Measurements from ENCODE around the gene MAP4.
"Not testable (repeated sequence)": the region's sequence is repeated elsewhere in the genome, so short reads cannot be mapped to it uniquely, and the experiment has no call there.

The MAP4 gene

GRCh38 chr3:47836986-47837385 lies 179.2 kb downstream of the MAP4 start:
- H3K79me2 ChIP-seq (ENCODE audit: insufficient read depth, low read length) = no peaks in the 10 kb centered on the region; the same call in 1 of the 2 replicates
- TF ChIP-seq CTCF (conservative IDR thresholded peaks at IDR 0.05; ENCODE audit: low read length) = no peak
- no peak for TF ChIP-seq EZH2phosphoT487 (IDR thresholded peaks at IDR 0.05; ENCODE audit: borderline replicate concordance)
- peaks cover 9% of the 10 kb centered on the region for H4K20me1 ChIP-seq (ENCODE audit: insufficient read depth, low read length, poor library complexity, severe bottlenecking)

GRCh38 chr3:47829482-47829881 lies 186.7 kb downstream of the MAP4 start:
- not testable (repeated sequence) for H3K4me2 ChIP-seq (ENCODE audit: low read depth, low read length, poor library complexity, severe bottlenecking); H2AFZ ChIP-seq (ENCODE audit: low read length); H3K27me3 ChIP-seq (ENCODE audit: insufficient read depth, low read length, poor library complexity, severe bottlenecking); H3K9me2 ChIP-seq (replicated peaks; ENCODE audit: low read depth, low read length); H3K9ac ChIP-seq (ENCODE audit: low read depth, low read length, poor library complexity, severe bottlenecking); H3K9me3 ChIP-seq (ENCODE audit: insufficient read depth, low read depth, low read length); H3K4me3 ChIP-seq (ENCODE audit: low read length, poor library complexity, severe bottlenecking); H3F3A ChIP-seq (ENCODE audit: low read depth)
- H3K36me3 ChIP-seq (ENCODE audit: insufficient read depth, low read length) = peaks cover 68% of the 10 kb centered on the region; the same call in 1 of the 2 replicates
- H4K20me1 ChIP-seq (ENCODE audit: insufficient read depth, low read length, poor library complexity, severe bottlenecking) = peaks cover 28% of the 10 kb centered on the region
- H3K79me2 ChIP-seq (ENCODE audit: insufficient read depth, low read length) = peaks cover 35% of the 10 kb centered on the region
- peaks cover 21% of the 10 kb centered on the region for H3K4me1 ChIP-seq (ENCODE audit: insufficient read depth, low read length, poor library complexity, severe bottlenecking)

More at GRCh38 chr3:47836986-47837385, 179.2 kb downstream of the MAP4 start:
- H3K9me2 ChIP-seq (replicated peaks; ENCODE audit: low read depth, low read length) = no peaks in the 10 kb centered on the region
- H3K27me3 ChIP-seq (ENCODE audit: insufficient read depth, low read length, poor library complexity, severe bottlenecking) = no peaks in the 10 kb centered on the region
- H3K4me2 ChIP-seq (ENCODE audit: low read depth, low read length, poor library complexity, severe bottlenecking) = no peak overlapping the region
- no peaks in the 10 kb centered on the region for H3F3A ChIP-seq (ENCODE audit: low read depth)
- H3K4me3 ChIP-seq (ENCODE audit: low read length, poor library complexity, severe bottlenecking) = no peak overlapping the region
- H3K9ac ChIP-seq (ENCODE audit: low read depth, low read length, poor library complexity, severe bottlenecking) = no peak overlapping the region
- no peak overlapping the region for H2AFZ ChIP-seq (ENCODE audit: low read length)
- H3K36me3 ChIP-seq (ENCODE audit: insufficient read depth, low read length) = peaks cover 75% of the 10 kb centered on the region; the same call in 1 of the 2 replicates
- H3K9me3 ChIP-seq (ENCODE audit: insufficient read depth, low read depth, low read length) = no peaks in the 10 kb centered on the region
- no peaks in the 10 kb centered on the region for H3K4me1 ChIP-seq (ENCODE audit: insufficient read depth, low read length, poor library complexity, severe bottlenecking)

GRCh38 chr3:47825590-47825989 lies 190.6 kb downstream of the MAP4 start:
- no peaks in the 10 kb centered on the region for H3F3A ChIP-seq (ENCODE audit: low read depth)
- H3K4me1 ChIP-seq (ENCODE audit: insufficient read depth, low read length, poor library complexity, severe bottlenecking) = peaks cover 24% of the 10 kb centered on the region
- H3K27me3 ChIP-seq (ENCODE audit: insufficient read depth, low read length, poor library complexity, severe bottlenecking) = no peaks in the 10 kb centered on the region
- peak overlapping the region; percentile 89 for H3K9ac ChIP-seq (ENCODE audit: low read depth, low read length, poor library complexity, severe bottlenecking)
- no peak for TF ChIP-seq EZH2phosphoT487 (IDR thresholded peaks at IDR 0.05; ENCODE audit: borderline replicate concordance)
- H3K9me2 ChIP-seq (replicated peaks; ENCODE audit: low read depth, low read length) = no peaks in the 10 kb centered on the region
- peaks cover 31% of the 10 kb centered on the region; the same call in 1 of the 2 replicates for H3K36me3 ChIP-seq (ENCODE audit: insufficient read depth, low read length)
- peak overlapping the region; percentile 96 for H3K4me2 ChIP-seq (ENCODE audit: low read depth, low read length, poor library complexity, severe bottlenecking)
- peaks cover 28% of the 10 kb centered on the region for H4K20me1 ChIP-seq (ENCODE audit: insufficient read depth, low read length, poor library complexity, severe bottlenecking)
- peaks cover 39% of the 10 kb centered on the region for H3K79me2 ChIP-seq (ENCODE audit: insufficient read depth, low read length)
- H2AFZ ChIP-seq (ENCODE audit: low read length) = no peak overlapping the region
- no peaks in the 10 kb centered on the region for H3K9me3 ChIP-seq (ENCODE audit: insufficient read depth, low read depth, low read length)
- H3K4me3 ChIP-seq (ENCODE audit: low read length, poor library complexity, severe bottlenecking) = peak overlapping the region; percentile 94

- Histone ChIP-seq H3K4me2 (ENCODE audit: low read depth, low read length, poor library complexity, severe bottlenecking) (peak overlapping the region; percentile 96), H3K27me3 (ENCODE audit: insufficient read depth, low read length, poor library complexity, severe bottlenecking) (no peaks in the 10 kb centered on the region), H3K9ac (ENCODE audit: low read depth, low read length, poor library complexity, severe bottlenecking) (peak overlapping the region; percentile 89), H3K4me1 (ENCODE audit: insufficient read depth, low read length, poor library complexity, severe bottlenecking) (peaks cover 24% of the 10 kb centered on the region), H4K20me1 (ENCODE audit: insufficient read depth, low read length, poor library complexity, severe bottlenecking) (peaks cover 28% of the 10 kb centered on the region), H3F3A (ENCODE audit: low read depth) (no peaks in the 10 kb centered on the region), H3K9me3 (ENCODE audit: insufficient read depth, low read depth, low read length) (no peaks in the 10 kb centered on the region), H3K9me2 (replicated peaks; ENCODE audit: low read depth, low read length) (no peaks in the 10 kb centered on the region), H2AFZ (ENCODE audit: low read length) (peak overlapping the region; percentile 78), H3K4me3 (ENCODE audit: low read length, poor library complexity, severe bottlenecking) (peak overlapping the region; percentile 94), H3K36me3 (ENCODE audit: insufficient read depth, low read length) (peaks cover 27% of the 10 kb centered on the region; the same call in 1 of the 2 replicates), H3K79me2 (ENCODE audit: insufficient read depth, low read length) (peaks cover 39% of the 10 kb centered on the region)
- TF ChIP-seq EZH2phosphoT487 (IDR thresholded peaks at IDR 0.05; ENCODE audit: borderline replicate concordance) = no peak
- peak; percentile 72 for TF ChIP-seq CTCF (conservative IDR thresholded peaks at IDR 0.05; ENCODE audit: low read length)
Observed at GRCh38 chr3:47824541-47825473, 191.4 kb downstream of the MAP4 start.

Data from Loucy (cell line).